Fibroblast of lung (primary cell): Measurements from ENCODE around the gene WSCD2. TPM values are rescaled to one million over a fixed set of nuclear protein-coding genes. Genes with fewer than 3 reads are reported as not detected.

ENCODE experiments used
- DNase-seq, 2 donors: peaks; one replicate each; pipeline versions ENCODE4 v3.0.0 to v3.0.0-alpha.2; 2010; ENCODE audit warnings: low read depth in 2 of 2
- H2AFZ ChIP-seq: 2 replicates; pipeline ENCODE4 v1.5.1; 2012; ENCODE audit warnings: low read length, control low read depth, inconsistent platforms
- H3K27ac ChIP-seq: 2 replicates; pipeline ENCODE4 v1.5.1; 2011; ENCODE audit warnings: low read length, control low read depth; ENCODE audit not compliant: insufficient read depth
- H3K27me3 ChIP-seq: 2 replicates; pipeline ENCODE4 v1.5.1; 2011; ENCODE audit warnings: mild to moderate bottlenecking, low read length; ENCODE audit not compliant: control insufficient read depth, insufficient read depth
- H3K36me3 ChIP-seq: 2 replicates; pipeline ENCODE4 v1.5.1; 2011; ENCODE audit warnings: low read length; ENCODE audit not compliant: control insufficient read depth, insufficient read depth
- H3K4me1 ChIP-seq: 2 replicates; pipeline ENCODE4 v1.5.1; 2011; ENCODE audit warnings: low read length; ENCODE audit not compliant: control insufficient read depth, insufficient read depth; ENCODE audit errors: extremely low read depth
- H3K4me2 ChIP-seq: 2 replicates; pipeline ENCODE4 v1.5.1; 2011; ENCODE audit warnings: low read length, control low read depth; ENCODE audit not compliant: insufficient read depth; ENCODE audit errors: extremely low read depth
- H3K4me3 ChIP-seq, 4 experiments: fragments of 200-600 bp in 1 of 4; sonication (generic) in 1 of 4; replicated peaks in 1 of 4; 2 replicates each; pipeline ENCODE4 v1.5.1; 2011 to 2016; ENCODE audit warnings: low read length in 4 of 4, low read depth in 3 of 4, mild to moderate bottlenecking in 3 of 4, control low read depth in 2 of 4, inconsistent platforms in 1 of 4, mixed read lengths in 1 of 4; ENCODE audit not compliant: insufficient read depth in 1 of 4; ENCODE audit errors: control extremely low read depth in 1 of 4
- H3K79me2 ChIP-seq: 2 replicates; pipeline ENCODE4 v1.5.1; 2012; ENCODE audit warnings: mild to moderate bottlenecking, low read length, inconsistent platforms; ENCODE audit not compliant: control insufficient read depth, insufficient read depth
- H3K9ac ChIP-seq: 2 replicates; pipeline ENCODE4 v1.5.1; 2011; ENCODE audit warnings: mild to moderate bottlenecking, low read length, control low read depth; ENCODE audit not compliant: insufficient read depth
- H3K9me3 ChIP-seq: 2 replicates; pipeline ENCODE4 v1.5.1; 2012; ENCODE audit warnings: low read depth, low read length; ENCODE audit not compliant: control insufficient read depth, insufficient read depth
- H4K20me1 ChIP-seq: 2 replicates; pipeline ENCODE4 v1.5.1; 2011; ENCODE audit warnings: low read length; ENCODE audit not compliant: control insufficient read depth, insufficient read depth; ENCODE audit errors: extremely low read depth
- CTCF ChIP-seq, 2 donors: IDR thresholded peaks in 1 of 2; conservative IDR thresholded peaks in 1 of 2; 1 replicate in 1 of 2; 2 replicates in 1 of 2; pipeline ENCODE4 v1.5.1; 2011 to 2012; ENCODE audit warnings: low read length in 2 of 2, control low read depth in 1 of 2, inconsistent platforms in 1 of 2, low read depth in 1 of 2, mild to moderate bottlenecking in 1 of 2
- EZH2 ChIP-seq: IDR thresholded peaks from 2 replicates; pipeline ENCODE4 v1.5.1; 2012; ENCODE audit warnings: low read length, control low read depth, mild to moderate bottlenecking; ENCODE audit errors: missing control alignments
- polyA plus RNA-seq, 2 donors: library from polyadenylated mRNA; depleted of rRNA in 1 of 2; stranded (reverse) in 1 of 2; unstranded in 1 of 2; fragments of >200 nt; gene quantifications; 2 replicates each; pipeline ENCODE4 v1.2.1, GENCODE V29; 2011 to 2012; ENCODE audit warnings: missing spikeins in 1 of 2
- total RNA-seq: library from RNA; depleted of rRNA; stranded (reverse); fragments of >200 nt; gene quantifications from 2 replicates; pipeline ENCODE4 v1.2.1, GENCODE V29; 2014

Gene WSCD2
- total and polyA plus RNA-seq, 2 donors (not counting 1 experiment from before 2014, with no cell fraction given), result not detected

DNA sequence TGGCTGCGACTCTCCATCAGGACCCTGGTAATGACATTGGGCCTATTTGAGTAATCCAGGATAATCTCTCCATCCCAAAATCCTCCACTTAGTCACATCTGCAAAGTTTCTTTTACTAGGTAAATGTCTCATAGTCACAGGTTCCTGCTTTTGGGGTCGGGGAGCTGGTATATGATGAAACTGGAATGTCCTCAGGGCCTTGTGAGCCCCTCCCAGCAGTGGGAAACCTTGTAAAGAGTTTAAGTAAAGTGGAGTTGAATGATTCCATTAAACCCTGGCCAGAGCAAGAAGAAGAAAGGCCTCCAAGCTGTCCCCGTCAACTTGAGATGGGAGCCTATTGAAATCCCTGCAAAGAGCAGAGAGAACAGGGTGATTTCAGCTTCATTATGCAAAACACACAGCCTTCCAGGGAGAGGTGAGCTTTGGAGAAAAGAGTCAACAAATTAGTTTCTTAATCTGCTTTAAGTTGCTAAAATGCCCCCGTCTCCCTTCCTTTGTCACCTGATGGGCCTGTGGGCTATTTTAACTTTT, 12.6 kb downstream of the WSCD2 start:
- TF ChIP-seq EZH2, result no peak
- TF ChIP-seq CTCF (conservative IDR thresholded peaks at IDR 0.05 in 1 of 2, IDR thresholded peaks at IDR 0.05 in 1 of 2; ENCODE audit: low read depth in 1 of 2, low read length in 2 of 2), result no peak
- DNase-seq, result no peak
- no peaks in the 10 kb centered on the region for H4K20me1 ChIP-seq

DNA sequence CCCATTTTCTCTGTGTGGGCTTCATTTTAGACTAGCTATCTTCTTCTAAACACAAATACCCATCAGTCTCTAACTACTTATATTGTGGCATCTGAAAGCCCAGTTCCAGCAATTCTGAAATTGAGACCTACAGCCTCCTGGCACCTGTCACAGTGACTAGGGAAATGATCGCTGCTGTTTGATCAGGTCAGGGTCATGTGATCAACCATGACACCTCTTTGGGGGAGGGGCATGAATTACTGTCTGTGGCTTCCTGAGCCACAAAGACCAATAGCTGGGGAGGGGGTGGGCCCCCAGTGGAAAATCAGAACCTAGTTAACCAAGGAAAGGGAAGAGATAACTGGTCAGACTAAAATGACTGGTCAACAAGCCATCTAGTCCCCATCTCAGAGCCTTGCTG, 14.1 kb downstream of the WSCD2 start:
- Histone ChIP-seq H3K27ac (no peak overlapping the region), H4K20me1 (no peaks in the 10 kb centered on the region), H3K79me2 (no peaks in the 10 kb centered on the region), H3K4me3 (no peak overlapping the region), H2AFZ (no peak overlapping the region), H3K36me3 (no peaks in the 10 kb centered on the region), H3K9ac (no peak overlapping the region), H3K4me1 (no peaks in the 10 kb centered on the region), H3K27me3 (no peaks in the 10 kb centered on the region), H3K4me2 (no peak overlapping the region), H3K9me3 (no peaks in the 10 kb centered on the region)
- TF ChIP-seq EZH2, result no peak
- DNase-seq, result no peak

More for the DNA sequence above, 12.6 kb downstream of the WSCD2 start:
- Histone ChIP-seq H3K36me3 (no peaks in the 10 kb centered on the region), H3K79me2 (no peaks in the 10 kb centered on the region), H3K27me3 (no peaks in the 10 kb centered on the region), H3K4me2 (no peak overlapping the region), H3K4me1 (no peaks in the 10 kb centered on the region), H3K27ac (no peak overlapping the region), H2AFZ (no peak overlapping the region), H3K9ac (no peak overlapping the region), H3K4me3 (no peak overlapping the region), H3K9me3 (no peaks in the 10 kb centered on the region)

DNA sequence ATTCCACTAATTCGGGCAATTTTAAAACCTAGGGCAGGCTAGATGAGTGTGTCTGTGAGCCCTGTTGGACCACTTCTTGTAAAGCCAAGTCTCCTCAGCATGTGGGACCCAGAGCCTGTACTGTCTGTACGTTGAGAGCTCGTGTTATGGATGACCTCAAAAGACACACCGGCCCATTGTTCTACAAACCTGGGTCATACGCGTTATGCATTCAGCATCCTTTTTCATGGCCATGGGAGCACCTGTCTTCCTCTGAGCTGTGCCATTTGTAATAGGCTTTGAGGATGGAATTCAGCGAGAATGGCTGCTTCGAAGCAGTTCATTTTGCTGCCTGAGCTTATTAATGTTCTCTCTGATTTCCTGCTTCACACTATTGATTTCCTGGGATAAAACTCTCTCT, 15.0 kb downstream of the WSCD2 start:
- no peak for TF ChIP-seq EZH2
- no peak for TF ChIP-seq CTCF (conservative IDR thresholded peaks at IDR 0.05 in 1 of 2, IDR thresholded peaks at IDR 0.05 in 1 of 2; ENCODE audit: low read depth in 1 of 2, low read length in 2 of 2)
- H3K79me2 ChIP-seq, result no peaks in the 10 kb centered on the region
- no peak overlapping the region for H3K27ac ChIP-seq
- H3K9ac ChIP-seq, result no peak overlapping the region
- no peak overlapping the region for H3K4me3 ChIP-seq
- H3K36me3 ChIP-seq, result no peaks in the 10 kb centered on the region
- no peak overlapping the region for H3K4me2 ChIP-seq
- H2AFZ ChIP-seq, result no peak overlapping the region
- no peaks in the 10 kb centered on the region for H3K4me1 ChIP-seq
- H3K9me3 ChIP-seq, result no peaks in the 10 kb centered on the region
- H4K20me1 ChIP-seq, result no peaks in the 10 kb centered on the region
- no peaks in the 10 kb centered on the region for H3K27me3 ChIP-seq
- no peak for DNase-seq
